DND-41 (cell line): ENCODE results near the gene CTSO.

ENCODE experiments used
- ATAC-seq: fragments of 200-7000 bp; cut with Tn5 transposase; 3 replicates; pipeline ENCODE4 v1.9.1; 2021; ENCODE audit warnings: low read depth; ENCODE audit not compliant: insufficient read depth
- DNase-seq: peaks from one replicate; pipeline ENCODE4 v3.0.0-alpha.2; 2020
- H2AFZ ChIP-seq: 2 replicates; pipeline ENCODE4 v1.6.0; 2012; ENCODE audit warnings: low read depth, low read length
- H3K27ac ChIP-seq: 2 replicates; pipeline ENCODE4 v1.5.1; 2012; ENCODE audit warnings: low read length, inconsistent platforms
- H3K27me3 ChIP-seq: fragments of 200-600 bp; sonication (generic); 2 replicates; pipeline ENCODE4 v1.6.0; 2012; ENCODE audit warnings: low read length, mild to moderate bottlenecking, inconsistent platforms; ENCODE audit not compliant: insufficient read depth, poor library complexity
- H3K36me3 ChIP-seq: 2 replicates; pipeline ENCODE4 v1.5.1; 2012; ENCODE audit warnings: low read length, inconsistent platforms; ENCODE audit not compliant: insufficient read depth
- H3K4me1 ChIP-seq: 2 replicates; pipeline ENCODE4 v1.5.1; 2012; ENCODE audit warnings: mild to moderate bottlenecking, low read length; ENCODE audit not compliant: insufficient read depth
- H3K4me2 ChIP-seq: 2 replicates; pipeline ENCODE4 v1.6.0; 2012; ENCODE audit warnings: mild to moderate bottlenecking, moderate library complexity, low read length, inconsistent platforms; ENCODE audit not compliant: insufficient read depth
- H3K4me3 ChIP-seq, 2 experiments: fragments of 200-600 bp in 1 of 2; shearing (Covaris generic) in 1 of 2; 2 replicates each; pipeline ENCODE4 v1.5.1; 2012 to 2016; ENCODE audit warnings: inconsistent platforms in 2 of 2, low read length in 2 of 2, mild to moderate bottlenecking in 2 of 2, low read depth in 1 of 2, moderate library complexity in 1 of 2
- H3K79me2 ChIP-seq: 2 replicates; pipeline ENCODE4 v1.6.0; 2012; ENCODE audit warnings: low read length, inconsistent platforms; ENCODE audit not compliant: insufficient read depth
- H3K9ac ChIP-seq: 2 replicates; pipeline ENCODE4 v1.6.0; 2012; ENCODE audit warnings: low read depth, mild to moderate bottlenecking, inconsistent platforms, low read length, moderate library complexity
- H3K9me3 ChIP-seq: 2 replicates; pipeline ENCODE4 v1.5.1; 2012; ENCODE audit warnings: low read length, moderate library complexity, mild to moderate bottlenecking, inconsistent platforms; ENCODE audit not compliant: insufficient read depth, severe bottlenecking
- H4K20me1 ChIP-seq: 2 replicates; pipeline ENCODE4 v1.6.0; 2012; ENCODE audit warnings: low read length; ENCODE audit not compliant: insufficient read depth
- CTCF ChIP-seq: IDR thresholded peaks from 2 replicates; pipeline ENCODE4 v1.5.1; 2012; ENCODE audit warnings: borderline replicate concordance, low read length, moderate library complexity, mild to moderate bottlenecking; ENCODE audit not compliant: poor library complexity, severe bottlenecking; ENCODE audit errors: extremely low read depth
- EZH2 ChIP-seq: IDR thresholded peaks from 3 replicates; pipeline ENCODE4 v1.6.1; 2012; ENCODE audit warnings: borderline replicate concordance, low read depth, mild to moderate bottlenecking, moderate library complexity, low read length, inconsistent platforms; ENCODE audit not compliant: severe bottlenecking

The CTSO gene

DNA sequence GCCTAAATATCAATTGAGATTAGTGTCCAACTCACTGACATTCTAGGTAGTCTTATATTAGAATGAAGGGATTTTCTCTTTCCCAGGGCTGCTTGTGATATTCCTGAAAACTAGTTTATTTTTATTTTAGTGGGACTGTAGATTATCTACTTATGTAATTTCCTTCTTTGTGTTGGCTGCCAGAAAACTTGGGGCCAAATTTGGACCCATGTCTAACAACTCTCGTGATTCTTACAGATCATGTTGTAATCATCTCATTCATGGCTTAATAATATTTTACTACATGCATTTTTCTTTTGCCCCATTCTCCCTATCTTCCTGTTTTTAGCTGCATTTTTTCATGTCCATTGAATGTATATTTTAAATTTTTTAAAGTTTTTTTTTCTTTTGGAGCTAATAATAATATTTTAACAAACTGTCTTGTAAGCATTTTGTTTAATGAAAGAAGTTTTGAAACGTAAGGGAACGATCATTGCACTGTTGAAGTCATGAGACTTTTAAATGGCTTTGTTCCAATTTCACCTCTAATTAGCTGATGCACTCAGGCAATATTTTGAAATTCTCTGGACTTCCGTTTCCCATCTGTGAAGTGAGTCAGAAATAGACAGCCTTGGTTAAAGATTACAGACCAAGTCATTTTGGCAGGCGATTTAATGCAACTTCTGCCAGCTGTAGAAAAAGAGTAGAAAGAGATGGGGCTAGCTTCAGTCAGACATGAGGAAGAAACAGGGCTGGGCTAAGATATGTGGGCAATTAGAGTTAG, 64.5 kb downstream of the CTSO start:
- Histone ChIP-seq H3K4me2 (no peak overlapping the region), H3K79me2 (no peaks in the 10 kb centered on the region), H3K9ac (no peak overlapping the region), H2AFZ (no peak overlapping the region), H3K4me1 (no peaks in the 10 kb centered on the region), H3K27me3 (no peaks in the 10 kb centered on the region), H3K4me3 (no peak overlapping the region), H4K20me1 (no peaks in the 10 kb centered on the region), H3K36me3 (no peaks in the 10 kb centered on the region), H3K27ac (no peak overlapping the region), H3K9me3 (no peaks in the 10 kb centered on the region)
- TF ChIP-seq EZH2 (no peak), CTCF (no peak)
- no peak for DNase-seq
- ATAC-seq, result no peak

GRCh38 chr4:155887847-155888570, 65.7 kb downstream of the CTSO start:
- H2AFZ ChIP-seq, result no peak overlapping the region
- TF ChIP-seq CTCF (no peak), EZH2 (no peak)
- no peaks in the 10 kb centered on the region for H3K4me1 ChIP-seq
- no peaks in the 10 kb centered on the region for H3K36me3 ChIP-seq
- H4K20me1 ChIP-seq, result no peaks in the 10 kb centered on the region
- H3K27ac ChIP-seq, result no peak overlapping the region
- no peak overlapping the region for H3K4me3 ChIP-seq
- no peak overlapping the region for H3K4me2 ChIP-seq
- no peak overlapping the region for H3K9ac ChIP-seq
- H3K9me3 ChIP-seq, result no peaks in the 10 kb centered on the region
- DNase-seq (no peak), ATAC-seq (no peak)
- no peaks in the 10 kb centered on the region for H3K27me3 ChIP-seq
- no peaks in the 10 kb centered on the region for H3K79me2 ChIP-seq

DNA sequence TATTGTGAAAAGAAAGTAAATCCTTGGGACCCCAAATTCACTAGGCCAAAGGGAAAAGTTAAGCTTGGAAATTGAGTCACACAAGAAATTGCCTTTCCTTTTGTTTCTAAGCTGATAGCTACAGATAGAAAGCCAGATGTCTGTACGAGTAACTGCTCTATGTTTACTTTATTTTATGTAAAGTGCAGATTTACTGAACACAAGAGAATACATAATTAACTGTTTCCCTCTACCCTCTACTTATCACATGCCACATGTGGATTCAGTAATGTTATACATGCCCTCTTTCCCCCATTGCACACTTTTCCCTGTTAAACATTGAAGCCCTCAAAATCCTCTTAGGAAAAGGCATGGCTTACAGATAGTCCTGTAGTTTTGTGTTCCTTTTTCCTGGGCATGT, 66.6 kb downstream of the CTSO start:
- H3K36me3 ChIP-seq, result no peaks in the 10 kb centered on the region
- H3K9ac ChIP-seq, result no peak overlapping the region
- H3K27me3 ChIP-seq, result no peaks in the 10 kb centered on the region
- no peaks in the 10 kb centered on the region for H3K79me2 ChIP-seq
- H3K9me3 ChIP-seq, result no peaks in the 10 kb centered on the region
- no peak overlapping the region for H3K4me3 ChIP-seq
- no peaks in the 10 kb centered on the region for H3K4me1 ChIP-seq
- no peak for ATAC-seq
- H3K27ac ChIP-seq, result no peak overlapping the region
- H3K4me2 ChIP-seq, result no peak overlapping the region
- TF ChIP-seq EZH2, result no peak
- no peak for TF ChIP-seq CTCF
- DNase-seq, result no peak
- no peaks in the 10 kb centered on the region for H4K20me1 ChIP-seq
- no peak overlapping the region for H2AFZ ChIP-seq
